SH-SY5Y (cell line): Measurements from ENCODE around the gene LCAT.

ENCODE experiments used
- GATA2 ChIP-seq: IDR thresholded peaks from 2 replicates; pipeline ENCODE4 v1.6.1; 2011; ENCODE audit warnings: mild to moderate bottlenecking, low read depth, low read length
- GATA3 ChIP-seq: IDR thresholded peaks from 2 replicates; pipeline ENCODE4 v1.6.1; 2011; ENCODE audit warnings: low read depth, mild to moderate bottlenecking, low read length, moderate library complexity

The LCAT gene

DNA sequence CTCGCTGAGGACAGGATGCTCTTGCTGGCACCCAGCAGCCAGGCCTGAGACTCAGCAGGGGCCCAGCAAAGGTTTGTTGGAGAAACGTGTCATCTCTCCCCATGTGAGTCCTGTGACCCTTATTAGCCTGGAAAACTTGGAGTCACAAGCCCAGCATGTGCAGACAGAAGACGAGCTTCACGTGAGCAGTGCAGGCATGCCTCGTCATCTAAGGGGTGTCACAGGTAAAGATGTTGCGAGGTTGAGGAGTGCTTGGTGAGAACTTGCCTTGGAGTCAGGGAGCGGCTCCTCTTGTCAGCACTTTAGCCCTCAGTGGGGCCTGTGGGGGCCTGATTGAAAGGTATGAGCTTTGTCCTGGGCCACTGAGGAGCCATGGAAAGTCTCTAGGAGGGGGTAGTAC is 10.1 kb downstream of the LCAT start:
- TF ChIP-seq GATA3 (no peak), GATA2 (no peak)

DNA sequence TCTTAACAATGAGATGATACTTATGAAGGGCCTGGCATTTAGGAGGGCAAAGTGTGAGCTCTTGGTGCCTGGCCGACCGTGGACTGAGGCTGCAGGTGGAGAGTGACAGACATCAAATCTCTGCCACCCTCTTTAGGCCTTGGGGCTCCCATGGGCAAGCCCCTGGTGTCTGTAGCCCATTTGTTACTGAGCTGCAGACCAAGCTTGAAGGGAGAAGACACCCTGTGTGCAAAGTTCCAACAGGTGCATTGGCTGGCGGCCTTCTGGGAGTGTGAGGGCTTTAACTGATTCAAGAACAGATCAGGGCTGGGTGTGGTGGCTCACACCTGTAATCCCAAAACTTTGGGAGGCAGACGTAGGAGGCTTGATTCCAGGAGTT is 11.5 kb downstream of the LCAT start:
- TF ChIP-seq GATA3 (no peak), GATA2 (no peak)

DNA sequence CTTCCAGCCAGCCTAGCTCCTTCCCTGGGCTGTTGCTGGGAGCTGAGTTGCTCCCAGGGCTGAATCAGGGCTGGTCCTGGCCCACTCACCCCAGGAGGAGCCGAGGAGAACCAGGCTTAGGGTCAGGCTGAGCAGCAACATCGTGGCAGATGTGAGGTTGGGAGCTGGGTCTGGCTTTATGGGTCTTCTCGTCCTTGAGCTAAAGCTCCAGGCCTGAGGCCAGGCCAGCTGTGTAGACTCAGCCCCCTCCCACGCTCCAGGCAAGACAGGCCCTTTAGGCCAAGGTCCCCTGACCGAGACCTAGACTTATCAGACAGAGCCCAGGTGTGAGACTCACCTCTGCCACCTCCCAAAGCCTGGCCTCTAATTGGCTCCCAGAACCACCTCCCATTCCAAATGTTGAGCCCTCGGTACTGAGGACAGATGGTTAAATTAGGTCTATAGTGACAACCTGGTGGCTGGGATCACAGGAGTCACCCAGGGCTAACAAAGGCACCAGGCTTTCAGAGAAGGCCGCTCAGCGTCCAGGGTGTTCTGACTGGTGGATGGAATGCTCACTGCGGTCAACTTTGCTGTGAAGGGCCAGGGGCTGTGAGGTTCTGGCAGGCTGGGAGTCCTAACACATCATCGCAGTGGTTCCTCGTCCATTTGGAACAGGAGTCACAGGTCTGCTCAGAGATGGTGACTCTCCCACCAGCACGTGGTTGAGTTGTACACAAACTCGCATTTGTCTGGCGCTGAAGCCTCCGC is 12.0 kb downstream of the LCAT start, which contains the start of gene CTRL:
Gene CTRL (minus strand): TSS at position 151 of the 750 bp plus-strand sequence. CDS start 10 bp downstream, at position 141.
- TF ChIP-seq GATA2 (no peak), GATA3 (no peak)

DNA sequence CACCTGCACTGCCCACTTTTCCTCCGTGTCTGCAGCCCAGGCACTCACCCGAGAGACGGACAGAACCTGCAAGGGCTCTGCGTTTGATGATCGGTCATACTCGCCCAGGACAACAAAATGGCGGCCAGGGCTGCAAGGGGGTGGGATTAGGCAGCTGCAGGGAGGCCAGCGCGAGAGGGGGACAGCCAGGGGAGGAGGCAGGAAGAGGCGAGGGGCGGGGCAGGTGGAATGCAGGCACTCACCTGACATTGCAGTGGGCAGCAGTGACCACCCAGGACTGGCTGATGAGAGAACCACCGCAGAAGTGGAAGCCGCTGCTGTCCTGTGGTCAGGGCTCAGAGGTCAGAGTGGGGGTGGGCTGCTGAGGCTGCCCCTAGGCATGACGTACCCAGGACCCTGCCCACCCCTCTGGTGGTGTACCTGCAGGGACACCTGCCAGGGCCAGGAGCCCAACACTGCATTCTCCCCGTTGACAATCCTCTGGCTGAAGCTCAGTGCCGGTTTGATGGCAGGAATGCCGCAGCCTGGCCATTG is 13.2 kb downstream of the LCAT start:
- TF ChIP-seq GATA3 (no peak), GATA2 (no peak)

DNA sequence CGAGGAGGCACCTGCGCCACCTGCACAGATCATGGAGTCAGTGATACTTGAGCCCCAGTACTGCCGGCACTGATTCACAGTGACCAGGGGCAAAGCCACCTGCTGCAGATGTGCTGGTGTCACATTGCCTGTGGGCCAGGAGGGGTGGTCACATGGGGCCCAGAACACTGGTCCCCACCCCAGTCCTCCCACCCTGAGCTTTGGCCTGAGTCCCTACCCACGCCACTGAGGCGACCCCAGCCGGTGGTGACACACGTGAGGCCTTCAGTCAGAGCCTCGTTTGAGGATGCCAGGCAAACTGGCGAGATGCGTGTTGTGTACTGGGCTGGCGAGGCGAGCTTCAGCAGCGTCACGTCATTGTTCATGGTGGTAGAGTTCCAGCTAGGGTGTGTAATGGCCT is 13.7 kb downstream of the LCAT start:
- TF ChIP-seq GATA2 (no peak), GATA3 (no peak)

DNA sequence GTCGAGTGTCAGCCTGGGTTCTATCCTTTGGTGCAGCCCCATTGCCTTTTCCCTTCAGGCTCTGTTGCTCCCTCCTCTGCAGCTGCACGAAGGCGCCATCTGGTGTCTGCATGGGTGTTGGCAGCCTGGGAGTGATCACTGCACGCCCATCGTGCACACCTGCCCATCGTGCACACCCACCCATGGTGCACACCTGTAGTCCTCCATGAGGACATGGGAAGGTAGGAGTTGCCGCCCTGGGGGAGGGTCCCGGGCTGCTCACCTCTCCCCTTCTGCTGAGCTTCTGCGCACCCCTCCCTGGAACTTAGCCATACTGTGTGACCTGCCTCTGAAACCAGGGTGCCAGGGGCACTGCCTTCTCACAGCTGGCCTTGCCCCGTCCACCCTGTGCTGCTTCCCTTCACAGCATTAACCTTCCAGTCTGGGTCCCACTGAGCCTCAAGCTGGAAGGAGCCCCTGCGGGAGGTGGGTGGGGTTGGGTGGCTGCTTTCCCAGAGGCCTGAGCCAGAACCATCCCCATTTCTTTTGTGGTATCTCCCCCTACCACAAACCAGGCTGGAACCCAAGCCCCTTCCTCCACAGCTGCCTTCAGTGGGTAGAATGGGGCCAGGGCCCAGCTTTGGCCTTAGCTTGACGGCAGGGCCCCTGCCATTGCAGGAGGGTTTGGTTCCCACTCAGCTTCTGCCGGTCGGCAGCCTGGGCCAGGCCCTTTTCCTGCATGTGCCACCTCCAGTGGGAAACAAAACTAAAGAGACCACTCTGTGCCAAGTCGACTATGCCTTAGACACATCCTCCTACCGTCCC is 15.2 kb downstream of the LCAT start:
- no peak for TF ChIP-seq GATA2
- TF ChIP-seq GATA3, result no peak

DNA sequence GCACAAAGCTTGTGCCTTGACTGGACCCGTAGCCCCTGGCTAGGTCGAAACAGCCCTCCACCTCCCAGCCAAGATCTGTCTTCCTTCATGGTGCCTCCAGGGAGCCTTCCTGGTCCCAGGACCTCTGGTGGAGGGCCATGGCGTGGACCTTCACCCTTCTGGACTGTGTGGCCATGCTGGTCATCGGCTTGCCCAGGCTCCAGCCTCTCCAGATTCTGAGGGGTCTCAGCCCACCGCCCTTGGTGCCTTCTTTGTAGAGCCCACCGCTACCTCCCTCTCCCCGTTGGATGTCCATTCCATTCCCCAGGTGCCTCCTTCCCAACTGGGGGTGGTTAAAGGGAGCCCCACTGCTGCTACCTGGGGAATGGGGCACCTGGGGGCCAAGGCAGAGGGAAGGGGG is 15.8 kb downstream of the LCAT start:
- no peak for TF ChIP-seq GATA2
- no peak for TF ChIP-seq GATA3

DNA sequence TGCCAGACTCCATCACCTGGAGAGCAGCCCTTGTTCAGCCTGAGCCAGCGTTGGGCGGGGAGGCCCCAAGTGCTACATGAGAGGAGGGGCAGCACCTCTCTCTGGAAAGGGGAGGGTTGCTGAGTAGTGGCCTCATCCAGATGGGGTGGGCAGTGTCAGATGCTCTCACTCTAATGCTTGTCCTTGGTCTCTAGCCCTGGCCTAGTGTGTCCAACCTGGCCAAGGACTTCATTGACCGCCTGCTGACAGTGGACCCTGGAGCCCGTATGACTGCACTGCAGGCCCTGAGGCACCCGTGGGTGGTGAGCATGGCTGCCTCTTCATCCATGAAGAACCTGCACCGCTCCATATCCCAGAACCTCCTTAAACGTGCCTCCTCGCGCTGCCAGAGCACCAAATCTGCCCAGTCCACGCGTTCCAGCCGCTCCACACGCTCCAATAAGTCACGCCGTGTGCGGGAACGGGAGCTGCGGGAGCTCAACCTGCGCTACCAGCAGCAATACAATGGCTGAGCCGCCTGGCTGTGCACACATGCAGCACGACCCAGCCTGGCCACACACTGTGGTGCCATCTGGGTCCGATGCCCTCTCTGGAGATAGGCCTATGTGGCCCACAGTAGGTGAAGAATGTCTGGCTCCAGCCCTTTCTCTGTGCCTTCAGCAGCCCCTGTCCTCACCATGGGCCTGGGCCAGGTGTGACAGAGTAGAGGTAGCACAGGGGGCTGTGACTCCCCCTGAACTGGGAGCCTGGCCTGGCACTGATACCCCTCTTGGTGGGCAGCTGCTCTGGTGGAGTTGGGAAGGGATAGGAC is 16.6 kb downstream of the LCAT start:
- TF ChIP-seq GATA2, result no peak
- no peak for TF ChIP-seq GATA3

DNA sequence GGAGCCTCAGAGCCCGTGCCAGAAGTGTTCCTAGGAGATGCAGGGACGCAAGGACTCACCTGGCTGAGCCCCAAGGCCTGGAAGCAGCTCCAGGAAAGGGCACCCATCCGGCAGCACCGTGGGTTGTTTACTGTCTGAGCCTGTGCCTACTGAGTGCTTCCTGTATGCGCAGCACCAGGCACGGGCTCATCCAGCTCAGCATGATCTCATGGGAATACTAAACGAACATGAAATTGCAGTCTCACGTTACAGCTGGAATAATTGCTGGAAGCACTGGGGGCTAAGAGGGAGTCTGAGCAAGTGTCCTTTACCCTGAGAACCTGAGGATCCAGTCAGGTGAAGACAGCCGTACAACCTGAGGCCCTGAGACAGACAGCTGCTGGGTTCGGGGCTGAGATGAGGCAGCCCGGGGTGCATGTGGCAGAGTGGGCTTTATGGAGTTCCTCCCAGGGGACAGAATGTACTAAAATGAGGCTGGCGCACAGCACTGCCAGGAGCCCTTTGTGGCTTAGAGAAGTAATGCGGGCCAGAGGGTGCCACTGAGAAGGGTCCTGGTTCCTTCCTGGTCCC is 17.7 kb downstream of the LCAT start:
- TF ChIP-seq GATA3 (no peak), GATA2 (no peak)

DNA sequence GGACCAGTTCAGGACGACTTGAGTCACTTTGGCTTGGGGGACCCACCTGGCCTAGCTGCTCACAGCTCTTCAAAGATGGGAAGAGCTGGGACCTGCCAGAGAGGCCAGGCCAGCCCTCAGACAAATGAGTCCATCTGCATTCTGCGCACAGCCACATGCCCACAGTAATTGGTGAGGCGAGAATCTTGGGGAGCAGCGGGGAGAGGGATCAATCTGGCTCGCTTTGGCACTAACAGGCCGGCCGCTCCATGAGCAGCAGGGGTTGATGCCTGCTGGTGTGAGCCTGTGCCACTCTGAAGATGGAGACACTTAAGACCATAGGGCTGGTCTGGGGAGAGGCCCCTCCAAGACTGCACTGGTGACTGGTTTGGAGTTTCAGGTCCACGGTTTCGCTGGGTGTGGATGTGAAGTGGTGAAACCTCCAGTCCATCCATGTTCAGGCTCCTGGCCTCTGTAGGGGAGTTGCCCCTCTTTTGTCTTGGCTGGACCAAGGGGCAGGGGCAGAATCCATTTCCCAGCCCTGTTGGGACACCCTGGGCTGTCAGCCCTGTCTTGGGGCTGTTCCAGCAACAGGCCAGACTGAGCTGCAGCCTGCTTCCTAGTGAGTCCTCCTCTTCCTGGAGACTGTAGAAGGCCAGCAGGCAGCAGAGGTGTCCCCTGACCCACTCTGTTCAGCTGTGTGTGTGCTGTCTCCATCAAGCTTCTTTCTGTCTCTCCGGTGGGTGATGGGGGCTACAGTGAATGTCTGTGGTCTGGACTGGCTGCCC is 19.6 kb downstream of the LCAT start:
- no peak for TF ChIP-seq GATA2
- TF ChIP-seq GATA3, result no peak

DNA sequence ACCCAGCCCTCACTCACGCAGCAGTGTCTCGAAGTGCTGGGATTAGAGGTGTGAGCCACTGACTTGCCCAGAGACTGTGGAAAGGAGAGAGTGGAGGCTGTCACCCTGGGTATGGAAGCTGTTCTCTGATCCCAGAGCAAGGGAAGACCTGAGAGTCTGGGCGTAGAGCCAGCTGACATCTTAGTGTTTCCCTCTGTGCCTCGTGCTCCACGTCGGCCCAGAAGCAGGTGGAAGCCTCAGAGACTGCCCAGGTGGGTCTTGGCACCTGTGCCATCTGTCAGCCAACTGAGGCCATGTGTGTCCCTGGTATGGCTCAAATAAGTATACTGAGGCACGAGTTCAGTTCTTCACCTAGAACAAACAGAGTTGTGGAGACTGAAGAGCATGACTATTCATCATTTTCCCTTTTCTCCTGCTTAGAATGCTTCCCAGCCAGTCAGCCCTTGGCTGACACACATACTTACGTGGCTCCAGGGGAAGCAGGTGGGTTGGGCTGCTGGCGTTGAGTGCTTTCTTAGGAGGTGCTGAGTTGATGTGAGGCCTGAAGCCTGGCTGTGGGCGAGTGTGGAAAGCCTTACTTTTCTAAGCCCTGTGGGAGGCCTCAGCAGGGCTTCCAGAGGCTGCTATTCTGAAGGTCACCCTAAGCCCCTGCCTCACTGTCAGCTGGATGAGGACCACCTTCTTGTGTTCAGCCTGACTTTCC is 20.4 kb downstream of the LCAT start:
- TF ChIP-seq GATA2 (no peak), GATA3 (no peak)

DNA sequence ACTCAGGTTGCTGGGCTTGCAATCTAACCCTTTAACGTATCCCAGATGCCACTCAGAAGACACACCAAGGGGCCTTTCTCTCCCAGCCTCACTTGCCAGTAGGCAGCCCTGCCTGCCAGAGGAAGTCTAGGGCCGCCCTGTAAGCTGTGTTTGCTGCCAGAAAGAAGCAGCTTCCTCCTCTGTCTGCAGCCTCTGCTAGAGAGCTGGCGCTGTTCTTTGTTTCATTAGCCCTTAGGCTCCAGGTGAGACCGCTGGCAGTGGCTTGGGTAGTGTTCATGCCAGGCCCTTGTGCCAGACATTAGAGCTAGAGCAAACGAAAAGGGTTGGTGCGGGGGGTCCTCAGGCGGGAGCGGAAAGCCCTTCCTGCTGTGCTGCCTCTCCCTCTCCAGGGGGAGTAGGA is 21.2 kb downstream of the LCAT start:
- TF ChIP-seq GATA2 (no peak), GATA3 (no peak)

DNA sequence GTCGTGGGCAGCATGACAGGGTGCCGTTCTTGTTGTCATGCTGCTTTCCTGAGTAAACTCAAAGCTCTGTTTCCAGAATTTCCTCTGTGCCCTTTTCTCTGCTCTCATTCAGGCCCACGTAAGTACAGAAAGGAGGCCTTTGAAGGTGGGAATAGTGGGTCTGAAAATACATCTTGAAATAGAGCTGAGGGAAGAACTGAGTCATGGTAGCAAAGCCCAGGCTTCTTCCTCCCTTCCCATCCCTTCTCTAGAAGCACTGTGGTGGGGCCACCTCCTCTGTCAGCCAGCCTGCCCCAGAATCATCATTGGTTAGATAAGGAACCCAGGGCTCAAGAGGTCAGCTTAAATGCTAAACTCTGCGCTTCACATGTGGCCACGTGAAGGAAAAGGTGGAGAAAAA is 21.7 kb downstream of the LCAT start:
- no peak for TF ChIP-seq GATA2
- no peak for TF ChIP-seq GATA3
